CD4-positive, alpha-beta T cell treated with Interleukin-15 for 4 hours (primary cell): ENCODE data around the gene DMKN.
"Not testable (repeated sequence)": the region's sequence is repeated elsewhere in the genome, so short reads cannot be mapped to it uniquely, and the experiment has no call there.

Experiments used
- DNase-seq: peaks from one replicate; pipeline ENCODE4 v3.0.0-alpha.2; 2020; ENCODE audit warnings: low spot score

Gene DMKN

DNA sequence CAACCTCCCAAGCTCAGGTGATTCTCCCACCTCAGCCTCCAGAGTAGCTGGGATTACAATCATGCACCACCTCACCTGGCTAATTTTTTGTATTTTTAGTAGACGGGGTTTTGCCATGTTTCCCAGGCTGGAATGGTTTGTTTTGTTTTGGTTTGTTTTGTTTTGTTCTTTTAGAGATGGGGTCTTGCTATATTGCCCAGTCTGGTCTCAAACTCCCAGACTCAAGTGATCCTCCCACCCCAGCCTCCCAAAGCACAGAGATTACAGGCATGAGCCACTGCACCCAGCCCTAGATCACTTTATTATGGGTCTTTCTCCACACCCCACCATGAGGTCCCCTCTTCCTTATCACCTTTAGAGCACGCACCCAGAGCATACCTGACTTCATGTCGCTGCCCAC is 15.2 kb downstream of the DMKN start:
- DNase-seq: no peak

DNA sequence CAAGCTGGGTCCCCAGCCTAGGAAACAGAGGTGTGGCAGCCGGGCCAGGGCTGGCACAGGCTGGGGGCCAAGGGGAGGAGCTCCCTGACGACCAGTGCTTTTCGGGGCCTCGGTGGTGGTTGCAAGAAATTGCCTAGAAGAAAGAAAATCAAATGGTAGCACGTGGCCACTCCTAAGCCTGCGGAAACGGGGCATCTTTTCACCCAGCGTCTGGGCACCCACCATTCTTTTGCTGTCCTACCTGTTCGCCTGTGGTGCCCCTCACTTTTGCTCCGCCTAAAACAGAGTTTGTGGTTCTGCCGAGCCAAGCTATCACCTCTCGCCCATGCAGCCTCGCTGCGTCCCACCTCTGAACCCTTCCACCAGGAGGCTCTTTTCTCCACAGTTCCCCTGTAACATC is 16.0 kb downstream of the DMKN start:
- no peak for DNase-seq

DNA sequence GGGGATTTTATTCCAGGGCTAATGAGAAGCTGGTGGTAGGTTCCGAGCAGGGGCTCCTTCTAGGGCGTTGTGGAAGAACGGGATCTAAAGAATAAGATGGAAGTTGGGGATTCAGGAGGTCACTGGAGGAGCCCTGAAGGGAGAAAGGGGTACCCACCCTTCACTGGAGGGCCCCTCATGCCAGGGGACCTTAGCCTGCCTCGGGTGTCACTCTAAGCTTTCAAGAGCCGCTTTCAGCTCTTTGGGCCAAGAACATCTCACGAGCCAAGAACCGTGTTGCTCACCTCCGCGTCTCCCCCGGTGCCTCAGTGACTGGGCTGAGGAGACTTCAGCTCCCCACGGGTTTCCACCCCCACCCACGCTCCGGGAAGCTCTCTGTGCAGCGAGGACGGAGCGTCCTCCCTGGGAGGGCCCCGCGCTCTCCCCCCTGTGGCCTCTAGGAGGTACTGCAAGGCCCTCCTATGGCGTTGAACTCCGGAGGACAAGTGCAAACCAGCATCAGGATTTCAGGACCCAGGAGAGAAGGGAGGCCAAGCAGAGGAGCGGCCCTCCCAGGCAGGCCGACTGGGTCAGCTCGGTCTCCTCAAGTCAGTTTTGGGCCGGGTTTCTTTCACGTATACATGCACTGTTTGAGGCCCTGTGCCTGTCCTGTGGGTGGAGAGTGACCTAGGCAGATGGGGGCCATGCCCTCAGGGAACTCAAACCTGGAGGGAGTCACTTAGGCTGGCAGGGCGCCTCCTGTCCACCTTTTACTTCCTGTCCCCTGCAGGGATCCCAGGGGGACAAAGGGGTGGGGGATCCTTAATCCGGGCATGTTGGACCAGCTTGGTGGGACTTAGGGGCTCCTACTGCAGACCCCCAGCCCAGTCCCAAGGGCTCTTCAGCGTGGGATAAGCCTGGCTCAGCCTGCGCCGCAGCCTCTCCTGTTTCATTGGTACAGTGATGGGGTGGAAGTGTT is 18.1 kb downstream of the DMKN start:
- DNase-seq: peak; percentile 66

DNA sequence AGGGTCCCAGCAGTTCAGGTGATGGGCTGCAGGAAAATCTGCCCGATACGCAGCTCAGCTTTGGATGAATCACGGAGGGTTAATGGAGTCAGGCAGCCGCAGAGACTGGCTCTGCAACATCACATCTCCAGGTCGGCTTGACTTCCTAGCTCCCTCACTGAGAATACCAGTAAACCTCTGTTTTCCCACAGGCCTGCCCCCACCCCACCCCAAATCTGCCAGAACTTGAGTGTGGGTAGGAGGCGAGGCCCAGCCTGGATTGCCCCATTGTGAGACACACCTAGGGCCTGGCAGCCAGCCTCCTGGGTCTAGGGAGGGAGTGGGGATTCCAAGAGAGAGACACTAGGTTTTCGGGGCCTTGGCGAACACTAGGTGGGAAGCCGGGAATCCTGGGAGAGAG is 19.5 kb downstream of the DMKN start:
- DNase-seq: no peak

DNA sequence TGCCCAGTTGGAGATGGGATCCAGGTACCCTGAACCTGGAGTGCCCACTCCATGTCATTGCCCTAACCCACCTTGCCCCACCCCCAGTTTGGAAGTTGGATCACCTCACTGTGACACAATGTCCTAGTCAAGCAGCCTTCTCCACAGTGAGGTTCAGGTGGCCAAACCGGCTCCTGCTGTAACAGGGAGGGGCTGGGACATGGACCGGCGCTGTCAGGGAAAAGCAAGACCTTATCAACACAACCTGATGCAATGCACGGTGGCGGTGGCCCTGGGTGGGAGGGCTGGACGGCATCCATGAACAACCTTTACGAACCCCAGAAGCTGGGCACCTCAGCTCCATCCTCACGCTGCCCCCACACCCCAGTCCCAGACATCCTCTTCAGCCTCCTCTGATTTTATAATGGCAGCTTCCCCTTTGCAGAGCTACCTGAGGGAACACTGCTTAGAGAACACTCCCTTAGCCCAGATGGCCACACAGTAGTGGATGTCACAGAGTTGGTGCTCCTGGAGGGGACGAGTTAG is 21.6 kb downstream of the DMKN start:
- DNase-seq: no peak

DNA sequence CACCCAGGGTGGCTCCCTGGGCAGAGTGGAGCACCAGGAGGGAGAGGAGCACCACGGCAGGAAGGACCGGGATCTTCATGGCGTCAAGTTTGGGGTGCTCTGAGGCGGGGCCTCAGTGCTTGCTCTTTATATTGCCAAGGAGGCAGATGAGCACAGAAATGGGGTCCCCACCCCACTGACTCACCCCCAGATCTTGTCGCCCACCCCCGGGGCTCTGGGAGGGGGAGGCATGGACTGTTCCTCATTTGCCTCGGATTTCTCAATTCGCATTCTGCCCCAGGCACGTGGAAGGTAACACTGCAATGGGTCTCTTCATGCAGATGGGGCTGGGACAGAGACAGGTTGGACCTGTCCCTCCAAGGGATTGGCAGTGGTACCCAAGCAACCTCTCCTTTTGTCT is 23.1 kb downstream of the DMKN start, which contains the start of gene KRTDAP:
TSS of gene KRTDAP (minus strand) at position 101 of the 400 bp plus-strand sequence. CDS start at position 79, 22 bp downstream.
- no peak for DNase-seq

DNA sequence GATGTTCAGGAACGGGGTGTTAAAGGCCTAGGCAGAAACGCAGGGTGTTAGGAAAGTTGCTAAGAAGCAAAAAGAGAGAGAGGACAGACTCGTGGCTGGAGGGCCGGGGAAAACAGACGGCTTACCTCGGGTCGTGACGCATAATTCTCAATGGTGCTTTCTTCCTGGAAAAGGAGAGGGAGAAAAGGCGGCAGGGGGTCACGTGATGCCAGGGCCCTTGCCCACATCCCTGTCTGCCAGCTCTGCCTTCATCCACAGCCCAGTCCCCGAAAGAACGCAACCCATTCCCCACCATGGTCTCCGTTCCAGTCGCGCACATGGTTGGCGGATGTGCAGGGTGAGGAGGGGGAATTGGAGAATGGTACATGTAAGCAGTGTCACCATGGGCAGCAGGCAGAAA is 24.8 kb downstream of the DMKN start:
- DNase-seq: no peak

DNA sequence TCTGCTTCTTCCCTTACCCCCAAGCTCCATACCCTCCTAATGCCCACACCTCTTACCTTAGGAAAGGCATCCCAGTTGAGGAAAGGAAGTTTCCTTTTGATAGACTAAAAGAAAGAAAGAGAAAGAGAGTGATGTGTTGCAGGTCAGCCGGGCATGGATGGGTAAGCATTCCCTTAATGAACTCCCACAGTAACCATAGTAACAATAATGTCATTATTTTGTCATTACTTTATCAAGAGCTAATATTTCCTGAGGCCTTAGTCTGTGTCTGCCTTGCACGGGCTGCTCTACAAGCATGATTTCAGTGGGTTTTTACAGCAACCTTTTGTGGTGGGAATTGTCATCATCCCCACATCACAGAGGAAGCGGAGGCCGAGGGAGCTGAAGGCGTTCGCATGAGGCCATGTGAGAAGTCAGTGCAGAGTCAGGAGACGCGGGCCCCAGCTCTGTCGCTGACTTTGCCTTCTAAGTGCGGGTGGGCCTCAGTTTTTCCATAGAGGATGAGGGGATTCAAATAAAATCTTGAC is 25.7 kb downstream of the DMKN start:
- no peak for DNase-seq

DNA sequence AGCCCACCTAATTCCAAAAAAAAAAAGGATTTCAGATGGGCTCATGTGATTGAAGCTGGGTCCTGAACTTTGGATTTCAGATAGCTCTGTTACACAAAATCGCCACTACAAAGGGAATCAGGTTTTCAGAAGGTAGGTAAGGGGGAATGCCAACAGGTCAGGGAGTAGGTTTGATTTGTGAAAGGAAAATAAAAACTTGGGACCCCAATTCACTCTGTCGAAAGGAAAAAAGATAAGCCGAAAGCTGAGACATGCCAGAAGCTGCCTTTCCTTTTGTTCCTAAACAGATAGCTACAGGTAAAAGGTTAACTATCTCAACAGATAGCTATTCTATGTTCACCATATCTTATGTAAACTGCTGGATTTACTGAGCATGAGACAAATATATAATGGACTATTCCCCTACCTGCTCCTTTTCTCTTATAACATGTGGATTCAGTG is 27.2 kb downstream of the DMKN start:
- no peak for DNase-seq

DNA sequence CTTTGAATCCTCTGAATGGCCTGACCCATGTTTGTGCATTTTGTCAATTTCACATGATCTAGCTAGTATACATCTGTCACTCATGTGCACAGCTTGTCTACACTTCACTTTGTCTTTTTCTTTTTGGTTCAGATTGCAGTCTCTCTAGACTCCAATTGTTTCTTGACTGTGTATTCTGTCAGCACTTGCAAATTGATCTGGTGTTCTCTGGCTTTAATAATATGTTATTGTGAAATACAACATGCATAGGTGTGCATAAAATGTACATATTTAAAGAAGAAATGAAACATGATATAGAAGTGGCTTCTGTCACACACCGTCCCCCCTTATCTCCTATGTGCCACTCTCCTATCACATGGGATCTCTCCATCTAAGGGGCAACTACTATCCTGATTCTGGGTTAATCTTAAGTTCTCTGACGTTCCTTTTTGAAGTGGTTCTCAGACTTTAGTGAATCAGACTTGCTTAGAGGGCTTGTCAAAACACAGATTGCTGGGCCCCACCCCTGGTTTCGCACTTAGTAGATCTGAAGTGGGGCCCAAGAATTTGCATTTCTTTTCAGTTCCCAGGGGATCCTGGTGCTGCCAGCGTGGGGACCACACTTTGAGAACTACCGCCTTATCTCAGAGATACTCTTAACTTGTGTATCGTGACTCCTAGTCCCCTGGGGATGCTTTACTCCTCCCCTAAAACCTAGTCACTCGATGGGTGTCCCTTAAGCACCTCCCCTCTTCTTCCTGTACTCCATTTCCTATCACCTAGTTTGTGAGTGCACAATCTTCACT is 29.0 kb downstream of the DMKN start:
- no peak for DNase-seq

DNA sequence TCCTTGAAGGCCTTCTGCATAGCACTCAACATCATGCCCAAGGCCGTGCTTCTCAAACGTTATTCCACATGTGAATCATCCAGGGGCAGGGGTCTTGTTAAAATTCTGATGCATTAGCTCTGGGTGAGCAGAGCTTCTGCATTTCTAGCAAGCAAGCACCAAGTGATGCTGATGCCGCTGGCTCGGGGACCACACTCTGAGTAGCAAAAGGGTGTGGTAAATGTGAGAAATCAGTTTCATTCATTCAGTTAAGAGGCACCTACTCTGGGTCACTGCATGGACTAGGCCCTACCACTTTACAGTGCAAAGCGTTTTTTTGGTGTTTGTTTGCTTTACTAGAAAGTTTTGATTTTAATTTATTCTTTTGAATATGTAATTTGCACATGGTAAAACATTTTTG is 30.4 kb downstream of the DMKN start:
- DNase-seq: no peak

DNA sequence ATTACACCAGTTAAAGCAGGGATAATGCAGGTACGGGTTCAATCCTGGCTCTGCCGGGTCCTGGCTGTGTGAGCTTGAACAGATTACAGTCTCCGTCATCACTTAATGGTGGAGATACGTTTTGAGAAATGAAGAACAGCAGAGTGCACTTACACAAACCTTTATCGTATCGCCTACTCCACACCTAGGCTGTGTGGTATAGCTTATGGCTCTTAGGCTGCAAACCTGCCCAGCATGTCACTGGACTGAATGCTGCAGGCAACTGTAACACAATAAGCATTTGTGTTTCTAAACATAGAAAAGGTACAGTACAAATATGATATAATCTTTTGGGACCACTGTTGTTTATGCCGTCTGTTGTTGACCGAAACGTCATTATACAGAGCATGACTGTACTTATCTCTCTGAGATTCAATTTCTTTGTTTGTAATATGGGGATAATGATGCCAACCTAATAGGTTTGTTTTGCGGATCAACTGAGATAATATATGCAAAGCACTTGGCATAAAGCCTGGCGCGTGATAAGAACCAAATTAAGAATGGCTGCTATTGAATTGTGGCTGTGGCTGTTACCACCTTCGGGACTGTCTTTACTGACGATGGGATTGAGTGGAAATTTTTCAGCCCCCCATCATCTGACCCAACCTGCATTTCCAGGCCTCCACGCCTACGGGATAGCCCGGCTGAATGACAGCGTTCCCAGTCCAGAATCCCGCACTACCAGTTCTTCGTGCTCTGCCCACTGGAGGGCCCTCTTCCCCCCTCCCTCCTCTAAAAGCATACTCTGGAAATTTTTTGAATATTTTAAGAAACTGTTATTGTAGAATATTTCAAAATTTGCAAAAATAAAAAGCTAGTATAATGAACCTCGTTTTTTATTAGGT is 34.4 kb downstream of the DMKN start:
- DNase-seq: no peak

DNA sequence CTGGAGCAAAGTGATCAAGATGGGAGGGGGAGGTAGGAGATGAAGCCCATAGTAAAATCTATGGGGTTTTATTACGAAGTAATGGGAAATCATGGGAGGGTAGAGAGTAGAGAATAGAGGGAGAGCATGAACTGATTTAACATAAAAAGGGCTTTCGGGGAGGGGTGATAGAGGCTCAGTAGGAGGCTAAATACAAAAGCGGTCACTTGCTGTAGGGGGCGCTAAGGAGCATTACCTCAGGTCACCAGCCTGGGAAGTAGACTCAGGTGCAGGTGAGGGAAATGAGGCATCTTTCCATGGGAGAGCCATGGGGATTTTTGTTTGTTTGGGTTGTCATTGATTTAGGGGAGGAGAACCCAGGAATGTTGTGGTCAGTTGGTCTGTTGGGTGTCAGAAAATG is 37.3 kb downstream of the DMKN start:
- DNase-seq: no peak

DNA sequence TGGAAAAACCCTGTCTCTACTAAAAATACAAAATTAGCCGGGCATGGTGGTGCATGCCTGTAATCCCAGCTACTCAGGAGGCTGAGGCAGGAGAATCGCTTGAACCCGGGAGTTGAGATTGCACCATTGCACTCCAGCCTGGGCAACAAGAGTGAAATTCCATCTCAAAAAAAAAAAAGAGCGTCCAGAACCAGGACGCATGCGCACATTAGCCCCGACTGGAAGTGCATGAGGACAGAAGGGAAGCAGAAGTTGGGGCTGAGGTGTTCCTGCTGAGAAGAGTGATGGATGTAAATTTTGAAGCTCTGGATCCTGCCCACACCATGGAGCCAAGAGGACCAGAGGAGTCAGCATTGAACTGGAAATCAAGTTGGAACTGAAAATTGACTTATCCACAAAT is 38.9 kb downstream of the DMKN start:
- not testable (repeated sequence) for DNase-seq

DNA sequence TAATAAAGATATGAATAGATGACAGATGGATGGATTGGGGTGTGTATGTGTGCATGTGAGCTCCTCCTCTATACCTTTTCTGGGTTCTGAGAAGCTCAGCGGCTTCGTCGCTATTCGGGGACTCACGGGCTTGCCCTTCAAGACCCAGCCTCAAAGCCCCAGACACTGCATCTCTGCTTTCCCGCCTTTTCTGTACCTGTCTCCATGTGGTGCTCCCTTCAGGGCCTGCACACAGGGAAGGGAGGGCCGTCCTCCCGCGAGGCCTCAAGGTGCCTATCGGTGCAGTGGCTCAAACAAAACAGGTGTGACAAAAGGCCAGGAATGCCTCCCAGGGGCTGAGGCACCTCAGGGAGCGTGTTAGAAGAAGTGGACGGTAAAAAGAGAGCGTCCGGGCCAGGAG is 39.3 kb downstream of the DMKN start:
- no peak for DNase-seq

DNA sequence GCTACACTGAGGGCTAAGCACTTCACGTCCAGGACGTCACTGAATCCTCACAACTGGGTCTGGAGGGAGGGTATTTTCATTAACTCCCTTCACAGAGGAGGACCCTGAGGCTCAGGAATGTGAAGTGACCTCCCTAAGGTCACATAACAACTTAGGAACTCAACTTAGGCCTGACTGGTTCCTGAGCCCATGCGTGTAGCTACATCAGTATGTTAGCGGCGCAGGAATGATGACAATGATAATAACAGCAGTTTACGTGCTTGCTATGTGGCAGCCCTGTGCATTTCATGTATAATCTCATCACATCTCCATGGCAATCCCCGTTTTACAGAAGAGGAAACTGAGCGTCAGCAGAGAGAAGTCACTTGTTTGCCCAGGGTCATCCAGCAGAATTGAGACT is 41.5 kb downstream of the DMKN start:
- no peak for DNase-seq

DNA sequence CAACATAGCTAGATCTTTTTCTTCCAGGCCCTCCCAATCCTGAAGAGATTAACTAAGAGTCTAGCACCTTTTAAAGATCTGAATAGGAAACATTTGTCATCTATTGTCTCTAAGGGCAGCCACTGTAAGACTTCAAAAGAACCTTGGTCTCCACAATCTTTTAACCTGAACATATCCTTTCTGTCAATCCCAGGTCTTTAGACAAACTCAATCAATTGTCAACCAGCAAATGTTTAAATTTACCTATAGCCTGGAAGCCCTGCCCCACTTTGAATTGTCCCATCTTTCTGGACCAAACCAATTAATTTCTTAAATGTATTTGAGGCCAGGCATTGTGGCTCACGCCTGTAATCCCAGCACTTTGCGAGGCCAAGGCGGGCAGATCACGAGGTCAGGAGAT is 42.4 kb downstream of the DMKN start:
- not testable (repeated sequence) for DNase-seq

DNA sequence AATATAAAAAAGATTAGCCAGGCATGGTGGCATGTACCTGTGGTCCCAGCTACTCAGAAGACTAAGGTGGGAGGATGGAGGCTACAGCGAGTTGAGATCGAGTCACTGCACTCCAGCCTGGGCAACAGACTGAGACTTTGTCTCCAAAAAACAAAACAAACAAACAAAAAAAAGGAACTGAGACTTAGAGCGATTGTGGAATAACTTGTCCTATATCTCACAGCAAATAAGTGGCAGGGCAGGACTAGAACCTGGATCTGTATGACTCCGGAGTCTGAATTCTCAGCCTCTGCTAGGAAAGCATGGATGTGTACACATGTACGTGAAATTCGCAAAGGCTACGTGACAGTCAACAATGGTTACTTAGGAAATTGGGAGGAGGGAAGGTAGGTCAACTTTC is 43.3 kb downstream of the DMKN start:
- no peak for DNase-seq

DNA sequence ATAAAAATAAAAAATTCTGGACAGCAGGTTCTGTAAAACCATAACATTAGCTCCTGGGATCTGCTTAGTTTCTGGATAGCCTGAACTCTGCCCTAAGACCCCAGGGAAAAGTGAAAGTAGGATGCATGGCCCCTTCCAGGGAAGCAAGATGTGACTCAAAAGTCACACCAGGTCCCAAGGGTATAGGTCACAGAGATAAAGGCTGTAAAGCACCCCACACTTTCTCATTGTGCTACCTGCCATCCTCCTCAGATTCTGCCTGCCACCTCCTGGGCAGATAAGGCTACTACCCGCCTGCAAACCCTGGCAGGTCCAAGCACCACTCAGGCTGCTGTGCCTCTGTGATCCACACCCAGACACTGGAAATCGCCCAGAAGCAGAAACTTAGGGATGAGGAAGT is 44.8 kb downstream of the DMKN start:
- DNase-seq: peak; percentile 74

DNA sequence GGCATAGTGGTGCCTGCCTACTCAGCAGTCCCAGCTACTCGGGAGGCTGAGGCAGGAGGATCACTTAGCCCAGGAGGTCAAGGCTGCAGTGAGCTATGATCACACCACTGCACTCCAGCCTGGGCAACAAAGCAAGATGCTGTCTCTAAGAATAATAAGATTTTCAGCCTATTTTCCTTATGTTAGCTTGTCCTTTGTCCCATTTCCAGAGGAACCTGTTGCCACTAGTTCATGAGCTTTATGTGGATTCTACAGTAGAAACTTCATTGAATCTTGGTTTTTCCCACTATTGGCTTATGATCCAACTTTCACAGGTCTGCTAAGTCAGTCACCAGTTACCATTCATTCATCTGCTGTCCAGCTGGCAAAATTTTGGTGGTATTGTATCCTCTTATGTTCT is 47.2 kb downstream of the DMKN start:
- DNase-seq: no peak

DNA sequence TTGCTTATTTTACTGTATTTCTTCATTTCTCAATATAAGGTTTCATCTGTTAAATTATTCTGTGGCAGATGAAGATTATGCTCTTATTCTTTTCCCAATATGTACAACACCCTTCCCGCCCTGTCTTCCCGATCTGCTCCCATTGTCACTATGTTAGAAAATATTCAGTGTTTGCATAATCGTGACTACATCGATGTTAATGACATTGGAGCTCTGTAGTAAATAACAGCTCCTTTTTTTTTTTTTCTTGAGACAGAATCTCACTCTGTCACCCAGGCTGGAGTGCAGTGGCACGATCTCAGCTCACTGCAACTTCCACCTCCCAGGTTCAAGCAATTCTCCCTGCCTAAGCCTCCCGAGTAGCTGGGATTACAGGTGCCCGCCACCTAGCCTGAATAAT is 50.5 kb downstream of the DMKN start:
- DNase-seq: not testable (repeated sequence)
